SU-DHL-6 (cell line): Measurements from ENCODE around the gene RASL11A.

Experiments used
- CTCF ChIP-seq: fragments of 200-600 bp; sonication (generic); IDR thresholded peaks from one replicate; pipeline ENCODE4 v1.5.1; 2017; ENCODE audit warnings: antibody characterized with exemption, mild to moderate bottlenecking, low read length, moderate library complexity; ENCODE audit not compliant: insufficient read depth, poor library complexity, severe bottlenecking
- EZH2phosphoT487 ChIP-seq: fragments of 200-600 bp; sonication (generic), shearing (Covaris generic); conservative IDR thresholded peaks from 2 replicates; pipeline ENCODE4 v1.6.1; 2018; ENCODE audit warnings: mild to moderate bottlenecking, antibody characterized with exemption, low read length, moderate library complexity, mixed read lengths

GRCh38 chr13:27242702-27243101 lies 27.9 kb upstream of the RASL11A start:
- TF ChIP-seq CTCF (no peak), EZH2phosphoT487 (no peak)
